ENCODE results near the gene SEL1L2. TPM values are rescaled to one million over a fixed set of nuclear protein-coding genes. Genes with fewer than 3 reads are reported as not detected.

The SEL1L2 gene
- total and polyA plus RNA-seq, 3 experiments from 2014 or later, result not detected

DNA sequence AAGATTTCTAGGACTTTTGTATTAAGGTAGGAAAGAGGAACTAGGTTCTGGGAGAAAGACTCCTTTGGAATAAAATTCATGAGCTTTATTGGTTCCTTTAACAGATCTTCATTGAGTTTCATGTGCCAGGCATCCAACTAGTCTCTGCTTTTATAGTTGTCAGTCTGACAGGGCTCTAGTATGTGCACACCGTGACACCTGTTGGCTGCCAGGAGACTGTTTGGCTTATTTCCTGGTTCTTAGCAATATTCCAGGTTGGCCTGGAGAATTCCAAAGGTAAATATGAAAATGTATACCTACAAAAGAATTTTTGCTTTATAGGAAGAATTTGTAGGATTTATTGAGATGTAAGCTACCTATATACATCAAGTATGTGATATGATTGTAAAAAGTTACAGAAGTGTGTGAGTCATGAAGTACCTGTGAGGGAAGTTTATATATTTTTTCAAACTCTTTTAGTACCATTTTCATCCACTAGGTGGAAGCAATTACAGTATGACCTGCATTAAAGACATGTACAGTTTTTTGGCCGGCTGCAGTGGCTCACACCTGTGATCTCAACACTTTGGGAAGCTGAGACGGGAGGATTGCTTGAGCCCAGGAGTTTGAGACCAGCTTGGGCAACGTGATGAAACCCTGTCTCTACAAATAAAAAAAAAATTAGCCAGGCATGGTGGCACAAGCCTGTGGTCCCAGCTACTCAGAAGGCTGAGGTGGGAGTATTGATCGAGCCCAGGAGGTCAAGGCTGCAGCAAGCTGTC, 170.3 kb downstream of the SEL1L2 start:
- no peak overlapping the region for H3K27ac ChIP-seq (ENCODE audit: low read depth, low read length)
- no peaks in the 10 kb centered on the region for H3K4me1 ChIP-seq (ENCODE audit: insufficient read depth, low read length)
- H3K36me3 Mint-ChIP-seq, result peaks cover 0 to 36% (median 8%) of the 10 kb centered on the region in 3 donors
- peak overlapping the region in 4 of 8 donors; percentile 17 to 50 (median 36) for H3K27ac Mint-ChIP-seq
- POLR2A ChIA-PET, result no interaction called here
- CTCF ChIA-PET, result interaction anchor here (1.2 kb wide), 3 partner anchors 9 to 17 kb away, joined by 3 to 4 read pairs (median 3); no protein-coding TSS in a partner anchor
- H3K9me3 ChIP-seq (ENCODE audit: low read length), result no peaks in the 10 kb centered on the region
- peaks cover 8% of the 10 kb centered on the region for H3K36me3 ChIP-seq (ENCODE audit: insufficient read depth, low read length)
- H3K4me3 Mint-ChIP-seq, result no peak overlapping the region
- H3K9me3 Mint-ChIP-seq, result no peaks in the 10 kb centered on the region
- no peaks in the 10 kb centered on the region for H3K27me3 ChIP-seq (ENCODE audit: insufficient read depth, low read length, poor library complexity, severe bottlenecking)
- no peak overlapping the region for H3K4me3 ChIP-seq (ENCODE audit: low read length)
- H3K27me3 Mint-ChIP-seq, result no peaks in the 10 kb centered on the region
- H3K4me1 Mint-ChIP-seq, result no peaks in the 10 kb centered on the region
- DNase-seq, result peak in 2 of 5 donors; percentile 13 to 17

DNA sequence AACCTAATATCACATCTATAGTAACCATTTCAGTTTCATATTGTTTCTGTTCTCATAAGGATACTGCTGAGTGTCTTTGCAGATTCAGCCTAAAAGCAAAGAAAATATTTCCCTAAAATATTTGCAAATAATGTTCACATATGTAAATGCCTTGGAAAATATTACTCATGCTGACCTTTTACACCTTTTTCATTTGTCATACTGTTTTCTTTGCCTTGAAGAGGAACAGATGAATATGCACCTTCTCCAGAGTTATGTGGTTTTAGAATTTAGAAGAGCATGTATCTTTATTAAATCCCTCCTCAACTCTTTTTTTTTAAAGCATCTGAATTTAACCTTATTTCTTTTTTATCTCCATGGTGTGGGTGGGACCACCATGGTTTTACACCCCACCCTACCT, 173.1 kb downstream of the SEL1L2 start:
- Histone ChIP-seq H3K4me3 (ENCODE audit: low read length) (no peak overlapping the region), H3K4me1 (ENCODE audit: insufficient read depth, low read length) (no peaks in the 10 kb centered on the region), H3K27ac (ENCODE audit: low read depth, low read length) (no peak overlapping the region), H3K27me3 (ENCODE audit: insufficient read depth, low read length, poor library complexity, severe bottlenecking) (no peaks in the 10 kb centered on the region), H3K36me3 (ENCODE audit: insufficient read depth, low read length) (peaks cover 15% of the 10 kb centered on the region), H3K9me3 (ENCODE audit: low read length) (no peaks in the 10 kb centered on the region)
- no peak for DNase-seq
- H3K4me1 Mint-ChIP-seq, result no peaks in the 10 kb centered on the region
- peak overlapping the region in 2 of 8 donors; percentile 15 to 79 for H3K27ac Mint-ChIP-seq
- CTCF ChIA-PET, result interaction anchor here (1.0 kb wide), 1 partner anchor 18 kb away, joined by 3 read pairs; no protein-coding TSS in a partner anchor
- no peak overlapping the region for H3K4me3 Mint-ChIP-seq
- POLR2A ChIA-PET, result no interaction called here
- no peaks in the 10 kb centered on the region for H3K9me3 Mint-ChIP-seq
- peaks cover 0 to 54% (median 19%) of the 10 kb centered on the region in 3 donors for H3K36me3 Mint-ChIP-seq
- no peaks in the 10 kb centered on the region for H3K27me3 Mint-ChIP-seq

DNA sequence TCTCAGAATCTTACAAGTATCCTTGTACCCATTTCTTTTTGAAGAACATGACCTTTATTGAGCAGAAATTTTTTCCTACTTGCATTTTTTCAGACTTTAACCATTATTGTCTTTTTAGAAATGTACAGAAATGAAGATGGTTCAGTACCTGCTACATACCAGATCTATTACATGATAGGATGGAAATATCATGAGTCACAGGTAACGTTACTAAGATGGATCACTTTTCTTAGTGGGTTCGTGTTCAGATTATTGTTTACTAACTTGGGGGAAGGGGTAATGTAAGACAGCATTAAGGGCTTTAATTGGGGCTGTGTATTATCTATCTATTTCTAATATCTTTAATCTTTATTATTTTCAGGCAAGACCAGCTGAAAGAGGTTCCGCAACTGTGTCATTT, 173.7 kb downstream of the SEL1L2 start:
- Histone ChIP-seq H3K4me1 (ENCODE audit: insufficient read depth, low read length) (no peaks in the 10 kb centered on the region), H3K27me3 (ENCODE audit: insufficient read depth, low read length, poor library complexity, severe bottlenecking) (no peaks in the 10 kb centered on the region), H3K9me3 (ENCODE audit: low read length) (no peaks in the 10 kb centered on the region), H3K27ac (ENCODE audit: low read depth, low read length) (no peak overlapping the region), H3K36me3 (ENCODE audit: insufficient read depth, low read length) (peaks cover 19% of the 10 kb centered on the region), H3K4me3 (ENCODE audit: low read length) (no peak overlapping the region)
- ChIA-PET POLR2A (no interaction called here), CTCF (interaction anchor here (1.0 to 1.2 kb wide), 2 partner anchors 8 to 18 kb away, joined by 3 to 5 read pairs; no protein-coding TSS in a partner anchor)
- H3K4me3 Mint-ChIP-seq, result no peak overlapping the region
- no peaks in the 10 kb centered on the region for H3K9me3 Mint-ChIP-seq
- H3K4me1 Mint-ChIP-seq, result no peaks in the 10 kb centered on the region
- H3K36me3 Mint-ChIP-seq, result peaks cover 0 to 54% (median 24%) of the 10 kb centered on the region in 3 donors
- peak overlapping the region in 2 of 8 donors; percentile 62 for H3K27ac Mint-ChIP-seq
- H3K27me3 Mint-ChIP-seq, result no peaks in the 10 kb centered on the region
- DNase-seq, result no peak

DNA sequence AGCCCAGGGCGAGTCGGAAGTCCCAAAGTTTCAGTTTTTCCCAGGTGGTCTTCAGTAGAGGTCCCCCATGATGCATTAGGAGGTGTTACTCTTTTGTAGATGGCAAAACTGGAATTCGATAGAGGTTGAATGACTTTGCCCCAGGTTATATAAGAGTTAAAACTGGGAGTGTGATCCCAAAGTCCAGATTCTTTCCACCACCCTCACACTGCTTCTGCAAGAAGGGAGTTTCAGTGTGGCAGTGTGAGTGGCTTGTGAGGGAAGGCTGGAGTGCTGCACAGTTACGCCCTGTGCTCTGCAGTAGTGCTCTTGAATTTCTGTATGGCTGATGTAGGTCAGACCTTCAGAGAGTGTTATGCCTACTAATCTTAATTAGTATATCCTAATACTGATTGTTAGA, 175.7 kb downstream of the SEL1L2 start:
- no peaks in the 10 kb centered on the region for H3K4me1 Mint-ChIP-seq
- Histone ChIP-seq H3K36me3 (ENCODE audit: insufficient read depth, low read length) (peaks cover 38% of the 10 kb centered on the region), H3K27ac (ENCODE audit: low read depth, low read length) (no peak overlapping the region), H3K27me3 (ENCODE audit: insufficient read depth, low read length, poor library complexity, severe bottlenecking) (no peaks in the 10 kb centered on the region), H3K4me3 (ENCODE audit: low read length) (no peak overlapping the region), H3K9me3 (ENCODE audit: low read length) (no peaks in the 10 kb centered on the region), H3K4me1 (ENCODE audit: insufficient read depth, low read length) (no peaks in the 10 kb centered on the region)
- H3K27me3 Mint-ChIP-seq, result no peaks in the 10 kb centered on the region
- H3K36me3 Mint-ChIP-seq, result peaks cover 0 to 51% (median 24%) of the 10 kb centered on the region in 3 donors
- H3K27ac Mint-ChIP-seq, result peak overlapping the region in 1 of 8 donors; percentile 53
- CTCF ChIA-PET, result no interaction called here
- no peaks in the 10 kb centered on the region for H3K9me3 Mint-ChIP-seq
- POLR2A ChIA-PET, result no interaction called here
- DNase-seq, result no peak
- H3K4me3 Mint-ChIP-seq, result no peak overlapping the region

DNA sequence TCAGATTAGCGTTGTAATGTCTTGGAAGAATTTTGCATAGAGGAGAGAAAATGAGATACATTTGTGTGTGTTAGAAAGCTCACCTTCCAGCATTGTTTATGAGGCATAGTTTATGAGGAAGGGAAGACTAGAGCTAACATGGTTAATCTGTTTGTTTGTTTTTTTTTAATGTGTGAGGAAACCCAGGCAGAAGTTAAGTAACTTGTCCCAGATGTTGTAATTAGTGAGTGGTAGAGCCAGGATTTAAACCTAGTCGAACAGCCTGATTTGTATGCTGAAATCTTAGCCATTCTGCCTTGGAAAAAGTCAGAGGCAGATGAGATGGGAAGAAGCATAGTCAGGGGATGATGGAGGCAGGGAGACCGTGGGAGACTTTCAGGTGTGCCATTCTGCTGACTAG, 176.5 kb downstream of the SEL1L2 start:
- no peaks in the 10 kb centered on the region for H3K27me3 ChIP-seq (ENCODE audit: insufficient read depth, low read length, poor library complexity, severe bottlenecking)
- H3K9me3 ChIP-seq (ENCODE audit: low read length), result no peaks in the 10 kb centered on the region
- peaks cover 0 to 51% (median 24%) of the 10 kb centered on the region in 3 donors for H3K36me3 Mint-ChIP-seq
- no peaks in the 10 kb centered on the region for H3K4me1 ChIP-seq (ENCODE audit: insufficient read depth, low read length)
- H3K4me1 Mint-ChIP-seq, result no peaks in the 10 kb centered on the region
- H3K4me3 ChIP-seq (ENCODE audit: low read length), result no peak overlapping the region
- no peak overlapping the region for H3K4me3 Mint-ChIP-seq
- H3K27ac Mint-ChIP-seq, result peak overlapping the region in 5 of 8 donors; percentile 3 to 82 (median 24)
- no peak overlapping the region for H3K27ac ChIP-seq (ENCODE audit: low read depth, low read length)
- H3K36me3 ChIP-seq (ENCODE audit: insufficient read depth, low read length), result peaks cover 46% of the 10 kb centered on the region
- no peaks in the 10 kb centered on the region for H3K9me3 Mint-ChIP-seq
- POLR2A ChIA-PET, result no interaction called here
- no peak for DNase-seq
- CTCF ChIA-PET, result no interaction called here
- no peaks in the 10 kb centered on the region for H3K27me3 Mint-ChIP-seq

DNA sequence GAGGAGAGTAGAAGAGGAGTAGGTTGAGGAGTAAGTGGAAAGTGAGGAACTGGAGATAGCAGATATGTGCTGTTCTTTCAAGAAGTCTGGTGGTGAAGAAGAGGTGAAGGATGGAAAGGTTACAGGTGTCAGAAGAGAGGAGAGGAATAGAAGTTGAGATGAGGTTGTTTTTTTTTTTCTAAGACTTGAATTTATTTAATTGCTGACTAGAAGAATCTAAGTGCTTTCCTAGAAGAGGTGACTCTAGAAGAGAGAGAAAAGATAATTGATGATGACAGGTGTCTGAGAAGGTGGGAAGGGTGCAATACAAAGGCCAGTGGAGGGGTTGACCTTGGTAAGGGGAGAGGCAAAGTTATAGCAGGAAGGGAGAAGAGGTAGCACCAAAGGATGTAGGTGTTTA, 180.0 kb downstream of the SEL1L2 start:
- Mint-ChIP-seq H3K4me1 (no peaks in the 10 kb centered on the region), H3K9me3 (no peaks in the 10 kb centered on the region)
- no peaks in the 10 kb centered on the region for H3K27me3 ChIP-seq (ENCODE audit: insufficient read depth, low read length, poor library complexity, severe bottlenecking)

DNA sequence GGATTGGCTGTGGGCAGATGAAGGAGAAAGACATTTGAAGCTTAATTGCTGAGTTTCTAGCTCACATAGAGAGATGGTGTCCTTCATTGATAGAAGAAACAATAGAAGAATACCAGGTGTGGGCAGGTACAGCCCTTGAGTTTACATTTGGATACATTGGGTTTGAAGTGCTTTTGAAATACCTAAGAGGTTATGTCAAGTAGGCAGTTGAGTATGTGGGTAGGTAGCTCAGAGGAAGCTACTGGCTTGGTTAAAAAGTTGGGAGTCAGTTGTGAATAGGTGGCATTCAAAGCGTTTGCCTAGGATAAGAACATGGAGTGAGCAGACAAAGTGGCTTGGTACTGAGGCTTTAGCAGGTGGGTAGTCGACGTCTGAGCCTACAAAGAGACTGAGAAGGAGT, 180.6 kb downstream of the SEL1L2 start:
- Mint-ChIP-seq H3K27ac (no peak overlapping the region), H3K9me3 (no peaks in the 10 kb centered on the region), H3K4me1 (no peaks in the 10 kb centered on the region), H3K36me3 (peaks cover 5 to 29% (median 17%) of the 10 kb centered on the region in 3 donors), H3K27me3 (no peaks in the 10 kb centered on the region), H3K4me3 (no peak overlapping the region)
- ChIA-PET POLR2A (no interaction called here), CTCF (no interaction called here)
- Histone ChIP-seq H3K27me3 (ENCODE audit: insufficient read depth, low read length, poor library complexity, severe bottlenecking) (no peaks in the 10 kb centered on the region), H3K4me1 (ENCODE audit: insufficient read depth, low read length) (no peaks in the 10 kb centered on the region), H3K36me3 (ENCODE audit: insufficient read depth, low read length) (peaks cover 44% of the 10 kb centered on the region), H3K27ac (ENCODE audit: low read depth, low read length) (no peak overlapping the region), H3K9me3 (ENCODE audit: low read length) (no peaks in the 10 kb centered on the region), H3K4me3 (ENCODE audit: low read length) (no peak overlapping the region)
- no peak for DNase-seq

More for the DNA sequence above, 180.0 kb downstream of the SEL1L2 start:
- ChIA-PET POLR2A (no interaction called here), CTCF (no interaction called here)
- H3K36me3 ChIP-seq (ENCODE audit: insufficient read depth, low read length), result peaks cover 45% of the 10 kb centered on the region
- DNase-seq, result no peak
- Mint-ChIP-seq H3K27me3 (no peaks in the 10 kb centered on the region), H3K27ac (no peak overlapping the region), H3K36me3 (peaks cover 5 to 32% (median 20%) of the 10 kb centered on the region in 3 donors), H3K4me3 (no peak overlapping the region)
- H3K27ac ChIP-seq (ENCODE audit: low read depth, low read length), result no peak overlapping the region
- no peaks in the 10 kb centered on the region for H3K4me1 ChIP-seq (ENCODE audit: insufficient read depth, low read length)
- no peak overlapping the region for H3K4me3 ChIP-seq (ENCODE audit: low read length)
- H3K9me3 ChIP-seq (ENCODE audit: low read length), result no peaks in the 10 kb centered on the region

DNA sequence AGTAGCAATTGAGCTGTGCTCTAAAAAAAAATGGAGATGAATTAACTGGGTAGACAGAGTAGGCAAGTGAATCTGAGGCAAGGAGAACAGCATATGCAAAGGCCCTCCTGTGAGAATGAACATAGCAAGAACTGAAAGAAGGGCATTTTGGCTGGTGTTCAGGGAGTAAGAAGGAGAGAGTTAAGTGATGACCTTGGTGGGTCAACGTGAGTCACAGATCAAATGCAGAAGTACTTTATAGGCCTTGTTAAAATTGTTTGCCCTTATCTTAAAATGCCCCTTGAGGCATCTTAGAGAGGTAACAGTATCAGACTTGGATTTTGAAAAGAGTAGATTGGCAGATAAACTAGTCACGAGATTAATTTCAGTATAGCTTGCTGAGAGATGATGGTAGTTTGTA, 181.0 kb downstream of the SEL1L2 start:
- DNase-seq, result no peak
- Histone ChIP-seq H3K4me3 (ENCODE audit: low read length) (no peak overlapping the region), H3K36me3 (ENCODE audit: insufficient read depth, low read length) (peaks cover 40% of the 10 kb centered on the region), H3K27me3 (ENCODE audit: insufficient read depth, low read length, poor library complexity, severe bottlenecking) (no peaks in the 10 kb centered on the region), H3K9me3 (ENCODE audit: low read length) (no peaks in the 10 kb centered on the region), H3K4me1 (ENCODE audit: insufficient read depth, low read length) (no peaks in the 10 kb centered on the region), H3K27ac (ENCODE audit: low read depth, low read length) (no peak overlapping the region)
- no peak overlapping the region for H3K27ac Mint-ChIP-seq
- POLR2A ChIA-PET, result no interaction called here
- H3K36me3 Mint-ChIP-seq, result peaks cover 5 to 29% (median 19%) of the 10 kb centered on the region in 3 donors
- H3K4me1 Mint-ChIP-seq, result no peaks in the 10 kb centered on the region
- CTCF ChIA-PET, result no interaction called here
- no peaks in the 10 kb centered on the region for H3K9me3 Mint-ChIP-seq
- H3K27me3 Mint-ChIP-seq, result no peaks in the 10 kb centered on the region
- no peak overlapping the region for H3K4me3 Mint-ChIP-seq

All from CD8-positive, alpha-beta memory T cell (primary cell).